GM19438 (cell line): Measurements from ENCODE around the gene PDE4D.
"Not testable (repeated sequence)": the region's sequence is repeated elsewhere in the genome, so short reads cannot be mapped to it uniquely, and the experiment has no call there.

ENCODE experiments used
- ATAC-seq: cut with Tn5 transposase; IDR thresholded peaks from one replicate; pipeline ENCODE4 v1.9.1; 2021; ENCODE audit warnings: low read depth; ENCODE audit not compliant: unreplicated experiment

The PDE4D gene

GRCh38 chr5:59319250-59319649, 574.3 kb downstream of the PDE4D start:
- ATAC-seq, result no peak

DNA sequence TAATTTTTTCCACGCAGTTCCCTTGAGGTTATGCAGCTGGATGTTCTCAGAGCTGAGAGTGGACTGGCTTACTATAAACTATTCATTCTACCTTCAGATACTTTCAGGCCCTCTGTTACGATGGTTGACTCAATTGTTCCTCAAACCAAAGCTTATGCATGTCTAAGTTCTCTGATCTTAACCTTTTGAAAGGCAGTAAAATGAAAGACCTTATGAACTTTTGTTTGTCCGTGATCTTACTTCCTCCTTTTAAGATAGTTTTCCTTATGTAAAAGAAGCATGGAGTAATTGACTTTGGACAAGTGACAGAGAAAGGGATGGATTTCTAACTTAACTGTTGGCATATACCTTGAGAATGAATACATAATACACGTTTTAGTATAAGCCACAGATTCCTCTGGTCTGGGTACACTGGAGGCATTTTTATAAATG, 575.7 kb downstream of the PDE4D start:
- no peak for ATAC-seq

GRCh38 chr5:59317023-59317773, 576.3 kb downstream of the PDE4D start:
- no peak for ATAC-seq

DNA sequence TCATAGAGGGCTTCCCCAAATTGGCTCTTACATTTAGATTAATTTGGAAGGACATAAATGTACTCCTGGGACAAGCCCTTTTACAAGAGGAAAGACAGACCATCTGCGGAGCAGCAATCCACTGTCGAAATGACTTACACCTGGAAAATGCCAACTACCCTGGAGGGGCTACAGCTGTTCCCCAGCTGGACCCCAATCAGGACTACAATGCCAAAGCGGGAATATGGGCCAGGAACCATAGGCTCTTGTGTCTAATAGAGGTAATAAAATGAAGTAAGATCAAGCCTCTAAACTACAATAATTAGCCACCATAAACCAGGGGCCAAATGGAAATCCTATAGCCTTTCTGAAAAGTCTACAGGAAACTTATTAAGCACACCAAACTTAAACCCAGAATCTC, 581.3 kb downstream of the PDE4D start:
- ATAC-seq, result no peak

DNA sequence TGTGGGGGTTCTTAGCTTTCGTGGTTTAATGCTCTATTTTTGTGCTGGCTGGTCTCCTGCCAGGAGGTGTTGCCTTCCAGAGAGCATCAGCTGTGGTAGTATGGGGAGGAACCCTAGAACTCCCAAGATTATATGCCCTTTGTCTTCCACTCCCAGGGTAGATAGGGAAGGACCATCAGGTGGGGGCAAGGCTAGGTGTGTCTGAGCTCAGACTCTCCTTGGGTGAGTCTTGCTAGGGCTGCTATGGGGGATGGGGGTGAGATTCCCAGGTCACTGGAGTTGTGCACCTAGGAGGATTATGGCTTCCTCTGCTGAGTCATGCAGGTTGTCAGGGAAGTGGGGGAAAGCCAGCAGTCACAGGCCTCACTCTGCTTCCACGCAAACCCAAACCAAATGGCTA, 584.8 kb downstream of the PDE4D start:
- ATAC-seq, result not testable (repeated sequence)

DNA sequence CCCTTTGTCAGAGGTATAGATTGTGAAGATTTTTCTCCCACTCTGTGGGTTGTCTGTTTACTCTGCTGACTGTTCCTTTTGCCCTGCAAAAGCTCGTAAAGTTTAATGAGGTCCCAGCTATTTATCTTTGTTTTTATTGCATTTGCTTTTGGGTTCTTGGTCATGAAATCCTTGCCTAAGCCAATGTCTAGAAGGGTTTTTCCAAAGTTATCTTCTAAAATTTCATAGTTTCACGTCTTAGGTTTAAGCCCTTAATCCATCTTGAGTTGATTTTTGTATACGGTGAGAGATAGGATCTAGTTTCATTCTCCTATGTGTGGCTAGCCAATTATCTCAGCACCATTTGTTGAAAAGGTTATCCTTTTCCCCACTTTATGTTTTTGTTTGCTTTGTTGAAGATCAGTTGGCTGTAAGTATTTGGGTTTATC, 590.2 kb downstream of the PDE4D start:
- ATAC-seq, result not testable (repeated sequence)

- not testable (repeated sequence) for ATAC-seq
These were observed 591.0 kb downstream of the PDE4D start for GRCh38 chr5:59302509-59302908.

GRCh38 chr5:59301727-59302126, 591.8 kb downstream of the PDE4D start:
- ATAC-seq, result no peak

- ATAC-seq, result no peak
These were observed 592.6 kb downstream of the PDE4D start for GRCh38 chr5:59300930-59301329.

- ATAC-seq, result no peak
These were observed 594.5 kb downstream of the PDE4D start for GRCh38 chr5:59299006-59299405.

DNA sequence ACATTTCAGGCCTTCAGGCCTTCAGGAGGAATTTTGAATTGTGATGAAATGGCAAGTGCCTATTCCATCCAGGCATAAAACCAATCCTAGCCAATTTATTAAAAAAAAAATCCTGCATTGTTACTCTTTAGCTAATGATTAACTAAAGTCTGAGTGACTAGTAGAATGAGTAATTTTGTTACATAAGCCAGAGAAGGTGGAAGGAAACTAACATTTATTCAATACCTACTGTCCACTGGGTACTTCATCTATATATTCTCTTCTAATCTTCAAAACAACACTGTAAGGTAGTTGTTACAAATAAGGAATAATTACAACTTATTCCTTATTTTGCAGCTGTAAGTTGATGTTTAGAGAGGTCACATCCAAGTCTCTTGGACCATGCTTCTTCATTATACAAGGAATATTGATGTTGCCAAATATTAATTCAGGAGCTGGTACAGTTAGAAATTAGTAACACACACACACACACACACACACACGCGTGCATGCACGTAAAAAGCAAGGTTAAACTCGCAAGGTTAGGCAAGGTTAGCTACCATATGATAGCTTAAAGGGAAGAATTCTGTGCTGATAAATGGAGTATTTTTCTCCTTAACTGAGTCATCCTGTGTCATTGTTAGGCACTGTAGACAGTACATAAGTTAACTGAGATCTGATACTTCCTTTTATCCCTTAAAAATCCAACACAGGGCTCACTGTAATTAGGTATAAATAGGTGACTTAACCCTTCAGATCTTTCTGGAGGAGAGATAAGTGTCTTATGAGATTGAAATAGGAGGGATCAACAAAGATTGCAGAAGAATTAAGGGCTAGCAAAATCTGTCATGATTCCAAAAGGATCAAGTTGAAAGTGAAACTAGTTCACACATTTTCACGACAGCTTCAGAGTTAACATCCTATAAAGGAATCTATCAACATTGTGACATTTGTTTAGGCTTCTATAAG, 596.9 kb downstream of the PDE4D start:
- ATAC-seq, result no peak

- ATAC-seq, result no peak
These were observed 599.8 kb downstream of the PDE4D start for GRCh38 chr5:59293700-59294099.

GRCh38 chr5:59291941-59292340, 601.6 kb downstream of the PDE4D start:
- ATAC-seq, result no peak

DNA sequence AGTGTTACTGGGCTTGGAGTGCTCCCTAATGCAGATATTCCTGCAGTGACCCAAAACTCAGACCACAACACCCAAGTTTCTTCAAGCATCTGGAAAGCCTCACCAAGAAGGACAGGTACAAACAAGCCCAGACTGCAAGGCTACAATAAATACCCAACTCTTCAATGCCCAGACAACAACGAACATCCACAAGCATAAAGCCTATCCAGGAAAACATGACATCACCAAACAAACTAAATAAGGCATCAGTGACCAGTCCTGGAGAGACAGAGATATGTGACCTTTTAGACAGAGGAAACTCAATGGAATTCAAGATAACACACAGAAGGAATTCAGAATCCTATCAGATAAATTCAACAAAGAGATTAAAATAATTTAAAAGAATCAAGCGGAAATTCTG, 605.6 kb downstream of the PDE4D start:
- no peak for ATAC-seq

DNA sequence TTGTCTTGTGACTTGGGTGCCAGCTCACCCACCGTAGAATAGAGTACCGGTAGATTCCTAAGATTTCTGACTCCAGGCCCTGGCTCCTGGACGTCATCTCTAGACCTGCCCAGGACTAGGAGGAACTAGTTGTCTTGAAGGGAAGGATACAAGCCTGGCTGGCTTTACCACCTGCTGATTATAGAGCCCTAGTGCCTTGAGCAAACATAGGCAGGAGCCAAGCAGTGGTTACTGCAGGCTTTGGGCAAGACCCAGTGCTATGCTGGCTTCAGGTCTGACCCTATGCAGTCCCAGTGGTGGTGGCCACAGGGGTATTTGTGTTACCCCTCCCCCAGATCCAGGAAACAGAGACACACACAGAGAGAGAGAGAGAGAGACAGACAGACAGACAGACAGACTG, 606.2 kb downstream of the PDE4D start:
- no peak for ATAC-seq

DNA sequence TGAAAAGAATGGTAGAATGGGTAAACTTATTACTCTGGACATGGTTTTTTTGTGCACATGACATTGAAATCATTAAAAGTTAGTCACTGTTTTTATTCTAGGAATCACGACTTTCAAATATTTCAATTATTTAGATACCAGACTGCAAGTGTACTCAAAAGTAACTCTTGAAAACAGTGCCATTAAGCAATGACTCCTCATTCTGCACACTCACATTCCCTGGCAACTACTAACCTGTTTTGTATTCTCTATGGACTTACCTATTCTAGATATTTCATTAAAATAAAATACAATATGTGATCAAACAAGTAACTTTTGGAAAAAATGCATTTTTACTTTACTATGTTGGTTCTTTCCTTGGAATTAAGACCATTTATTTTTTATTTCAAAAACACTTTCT, 607.0 kb downstream of the PDE4D start:
- ATAC-seq, result no peak

DNA sequence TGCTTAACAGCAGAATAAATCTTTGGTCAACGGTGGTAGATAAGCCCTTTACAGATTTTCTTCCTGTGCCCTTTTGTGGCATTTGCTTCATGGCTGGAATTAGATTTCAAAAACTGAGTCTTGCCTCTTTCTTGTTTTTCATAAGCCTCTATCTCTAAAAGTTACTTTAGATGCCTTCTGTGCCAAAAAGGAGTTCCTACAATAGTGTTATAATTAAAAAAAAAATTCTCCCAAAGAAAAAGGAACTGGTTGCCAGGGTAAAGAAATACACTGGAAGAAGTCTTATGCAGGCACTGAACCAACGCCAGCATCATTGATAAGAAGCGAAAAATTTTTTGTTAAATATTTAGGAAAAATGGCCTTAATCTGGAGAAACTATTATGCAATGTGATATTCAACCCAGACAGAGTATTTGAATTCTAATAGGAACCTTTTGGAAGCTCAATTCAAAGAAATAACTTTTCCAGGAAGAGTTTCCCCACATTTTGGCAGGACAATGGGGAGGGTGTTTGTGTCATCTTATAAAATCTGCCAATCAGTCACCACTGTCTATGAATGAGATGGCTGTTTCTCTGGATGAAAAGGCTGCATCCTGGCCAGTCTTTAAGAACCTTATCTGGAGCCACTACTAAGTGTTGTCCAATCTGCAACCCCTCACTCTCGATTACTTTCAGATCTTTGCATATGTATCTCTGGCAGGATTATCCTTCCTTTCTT, 608.1 kb downstream of the PDE4D start:
- no peak for ATAC-seq

DNA sequence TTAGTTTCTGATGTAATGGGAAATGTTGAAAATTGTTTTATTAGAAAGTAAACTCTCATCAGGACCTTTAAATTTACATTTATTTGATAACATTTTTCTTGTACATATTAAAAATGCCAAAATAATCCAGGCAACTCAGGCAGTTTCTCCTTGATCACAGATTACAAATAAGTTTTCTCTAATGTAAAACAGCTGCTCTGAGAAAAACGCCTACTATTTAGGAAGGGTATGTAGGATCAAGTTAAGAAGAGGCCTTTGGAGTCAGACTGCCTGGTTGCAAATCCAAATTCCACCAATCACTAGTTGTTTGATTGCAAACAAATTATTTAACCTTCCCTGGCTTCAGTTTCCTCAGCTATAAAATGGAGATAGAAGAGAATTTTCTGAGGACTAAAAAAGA, 610.8 kb downstream of the PDE4D start:
- no peak for ATAC-seq

DNA sequence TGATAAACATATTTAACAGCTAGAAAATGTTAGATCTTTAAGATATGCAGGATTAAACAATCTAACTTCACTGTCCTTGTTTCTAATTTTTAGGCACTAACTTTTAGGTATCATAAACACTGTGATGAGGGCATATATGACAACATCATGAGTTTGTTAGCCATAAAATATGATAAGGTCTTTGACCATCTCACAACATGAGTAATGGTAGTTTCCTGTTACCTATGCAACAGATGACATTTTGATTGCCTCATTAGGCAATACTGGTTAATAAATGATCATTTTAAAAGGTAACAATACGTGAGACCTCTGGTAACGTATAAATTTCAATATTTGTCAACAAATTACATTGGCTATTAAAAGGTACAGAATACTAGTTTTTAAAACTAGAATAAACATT, 613.5 kb downstream of the PDE4D start:
- no peak for ATAC-seq

- no peak for ATAC-seq
These were observed 616.6 kb downstream of the PDE4D start for GRCh38 chr5:59276917-59277372.

GRCh38 chr5:59276325-59276675, 617.2 kb downstream of the PDE4D start:
- ATAC-seq, result no peak
